Uterus (tissue), 4 donors: ENCODE measurements around the gene COL25A1. TPM values are rescaled to one million over a fixed set of nuclear protein-coding genes. Genes with fewer than 3 reads are reported as not detected.

ENCODE experiments used
- DNase-seq, 2 donors: peaks; one replicate each; pipeline ENCODE4 v3.0.0-alpha.2; 2019 to 2020
- H3K27ac ChIP-seq, 2 donors: fragments of 200-600 bp; sonication (generic); 1 replicate in 1 of 2; 2 replicates in 1 of 2; pipeline ENCODE4 v1.5.1; 2016 to 2018
- H3K27me3 ChIP-seq, 2 donors: fragments of 200-600 bp; sonication (generic); one replicate each; pipeline ENCODE4 v1.5.1; 2018 to 2019; ENCODE audit warnings: control low read depth in 1 of 2
- H3K36me3 ChIP-seq, 2 donors: fragments of 200-600 bp; sonication (generic); one replicate each; pipeline ENCODE4 v1.5.1; 2019; ENCODE audit warnings: control low read depth in 1 of 2
- H3K4me1 ChIP-seq, 2 donors: fragments of 200-600 bp; sonication (generic); one replicate each; pipeline ENCODE4 v1.5.1; 2018 to 2019; ENCODE audit warnings: control low read depth in 1 of 2
- H3K4me3 ChIP-seq, 2 donors: fragments of 200-600 bp; sonication (generic); 1 replicate in 1 of 2; 2 replicates in 1 of 2; pipeline ENCODE4 v1.5.1; 2018 to 2019; ENCODE audit warnings: mild to moderate bottlenecking in 1 of 2
- H3K9me3 ChIP-seq, 2 donors: fragments of 200-600 bp; sonication (generic); one replicate each; pipeline ENCODE4 v1.5.1; 2019; ENCODE audit warnings: control low read depth in 1 of 2
- POLR2A ChIP-seq, 2 donors: fragments of 450-650 bp; IDR thresholded peaks; one replicate each; pipeline ENCODE4 v1.6.1; 2016; ENCODE audit warnings: antibody characterized with exemption in 2 of 2, mild to moderate bottlenecking in 1 of 2, moderate library complexity in 1 of 2
- intact Hi-C: fragments of 100-400 bp; cut with DNase I; formaldehyde crosslinking; loops from one replicate; pipeline ENCODE4 v1.15.1; 2023; ENCODE audit warnings: low total_unique reads
- total RNA-seq, 4 donors: library from RNA; depleted of rRNA in 3 of 4; stranded (reverse); fragments of >200 nt in 3 of 4; gene quantifications; one replicate each; pipeline versions ENCODE4 v1.1.0 to v1.2.4, GENCODE V29; 2014 to 2023
- TF ChIP-seq, protein P1 (sequence below), 4 experiments: fragments of 200-600 bp in 2 of 4; fragments of 450-650 bp in 2 of 4; sonication (generic) in 2 of 4; IDR thresholded peaks; one replicate each; pipeline ENCODE4 v1.5.1; 2016 to 2019; ENCODE audit warnings: antibody characterized with exemption in 4 of 4, mild to moderate bottlenecking in 2 of 4, moderate library complexity in 1 of 4
- donor health status: DM: yes; HTN: yes; CAD: no.

The COL25A1 gene
- total RNA-seq, 4 donors from 2014 or later, result 0.26 to 41.1 (median 1.8) TPM; not detected in 1

DNA sequence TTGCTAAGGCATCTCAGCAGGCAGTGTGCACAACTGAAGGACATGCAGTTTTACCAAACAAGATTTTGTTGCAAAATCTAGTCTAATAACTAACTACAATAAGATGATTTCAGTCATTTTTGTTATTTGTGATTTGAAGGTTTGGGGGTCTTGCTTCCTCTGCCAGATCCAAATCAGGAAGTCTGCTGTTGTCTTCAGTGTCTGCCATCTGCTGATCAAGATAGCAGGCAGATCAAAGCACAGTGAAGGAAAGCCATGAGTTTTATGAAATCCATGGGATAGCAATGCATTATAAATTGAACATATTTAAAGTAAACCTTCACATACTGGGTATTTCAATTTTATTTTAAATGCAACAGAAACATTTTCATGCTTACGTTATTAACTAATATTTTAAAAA is 370.5 kb downstream of the COL25A1 start:
- intact Hi-C loops, result no loop called here

GRCh38 chr4:108930186-108930585 is 372.3 kb downstream of the COL25A1 start:
- no peak overlapping the region for H3K27ac ChIP-seq
- TF ChIP-seq, protein P1, sequence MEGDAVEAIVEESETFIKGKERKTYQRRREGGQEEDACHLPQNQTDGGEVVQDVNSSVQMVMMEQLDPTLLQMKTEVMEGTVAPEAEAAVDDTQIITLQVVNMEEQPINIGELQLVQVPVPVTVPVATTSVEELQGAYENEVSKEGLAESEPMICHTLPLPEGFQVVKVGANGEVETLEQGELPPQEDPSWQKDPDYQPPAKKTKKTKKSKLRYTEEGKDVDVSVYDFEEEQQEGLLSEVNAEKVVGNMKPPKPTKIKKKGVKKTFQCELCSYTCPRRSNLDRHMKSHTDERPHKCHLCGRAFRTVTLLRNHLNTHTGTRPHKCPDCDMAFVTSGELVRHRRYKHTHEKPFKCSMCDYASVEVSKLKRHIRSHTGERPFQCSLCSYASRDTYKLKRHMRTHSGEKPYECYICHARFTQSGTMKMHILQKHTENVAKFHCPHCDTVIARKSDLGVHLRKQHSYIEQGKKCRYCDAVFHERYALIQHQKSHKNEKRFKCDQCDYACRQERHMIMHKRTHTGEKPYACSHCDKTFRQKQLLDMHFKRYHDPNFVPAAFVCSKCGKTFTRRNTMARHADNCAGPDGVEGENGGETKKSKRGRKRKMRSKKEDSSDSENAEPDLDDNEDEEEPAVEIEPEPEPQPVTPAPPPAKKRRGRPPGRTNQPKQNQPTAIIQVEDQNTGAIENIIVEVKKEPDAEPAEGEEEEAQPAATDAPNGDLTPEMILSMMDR (IDR thresholded peaks at IDR 0.05), result no peak
- TF ChIP-seq POLR2A (IDR thresholded peaks at IDR 0.05), result no peak

More for the DNA sequence above, 370.5 kb downstream of the COL25A1 start:
- Histone ChIP-seq H3K4me1 (no peaks in the 10 kb centered on the region), H3K27me3 (no peaks in the 10 kb centered on the region), H3K27ac (no peak overlapping the region), H3K36me3 (no peaks in the 10 kb centered on the region), H3K4me3 (no peak overlapping the region), H3K9me3 (no peaks in the 10 kb centered on the region)
- DNase-seq, result no peak
- TF ChIP-seq, protein P1 (IDR thresholded peaks at IDR 0.05), result no peak
- no peak for TF ChIP-seq POLR2A (IDR thresholded peaks at IDR 0.05)

DNA sequence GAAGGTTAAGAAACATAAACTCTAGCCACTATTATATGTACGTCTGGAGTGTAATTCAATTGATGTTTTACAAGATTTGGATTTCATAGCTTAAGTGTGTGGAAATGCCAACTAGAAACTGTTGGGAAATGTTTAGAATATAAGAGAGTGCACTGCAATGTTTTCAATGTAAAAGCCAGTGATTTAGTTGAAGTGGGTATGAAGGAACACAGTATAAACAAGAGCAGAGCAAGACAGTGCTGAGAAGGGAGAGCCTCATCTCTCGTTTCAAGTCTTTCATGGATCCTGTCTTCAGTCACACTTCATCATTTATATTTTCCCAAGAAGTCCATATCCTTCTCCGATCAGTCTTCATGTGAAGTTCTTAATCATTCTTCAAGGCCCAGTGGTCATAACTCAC is 375.7 kb downstream of the COL25A1 start:
- H3K9me3 ChIP-seq, result no peaks in the 10 kb centered on the region
- no peak overlapping the region for H3K27ac ChIP-seq
- TF ChIP-seq, protein P1 (IDR thresholded peaks at IDR 0.05), result no peak
- no peak for TF ChIP-seq POLR2A (IDR thresholded peaks at IDR 0.05)
- H3K36me3 ChIP-seq, result no peaks in the 10 kb centered on the region
- no peak for DNase-seq
- H3K27me3 ChIP-seq, result no peaks in the 10 kb centered on the region
- no peak overlapping the region for H3K4me3 ChIP-seq
- H3K4me1 ChIP-seq, result no peaks in the 10 kb centered on the region
- intact Hi-C loops, result no loop called here

More at GRCh38 chr4:108930186-108930585, 372.3 kb downstream of the COL25A1 start:
- no peaks in the 10 kb centered on the region for H3K27me3 ChIP-seq
- H3K36me3 ChIP-seq, result no peaks in the 10 kb centered on the region
- no peaks in the 10 kb centered on the region for H3K9me3 ChIP-seq
- intact Hi-C loops, result no loop called here
- no peak for DNase-seq
- no peak overlapping the region for H3K4me3 ChIP-seq
- no peaks in the 10 kb centered on the region for H3K4me1 ChIP-seq

DNA sequence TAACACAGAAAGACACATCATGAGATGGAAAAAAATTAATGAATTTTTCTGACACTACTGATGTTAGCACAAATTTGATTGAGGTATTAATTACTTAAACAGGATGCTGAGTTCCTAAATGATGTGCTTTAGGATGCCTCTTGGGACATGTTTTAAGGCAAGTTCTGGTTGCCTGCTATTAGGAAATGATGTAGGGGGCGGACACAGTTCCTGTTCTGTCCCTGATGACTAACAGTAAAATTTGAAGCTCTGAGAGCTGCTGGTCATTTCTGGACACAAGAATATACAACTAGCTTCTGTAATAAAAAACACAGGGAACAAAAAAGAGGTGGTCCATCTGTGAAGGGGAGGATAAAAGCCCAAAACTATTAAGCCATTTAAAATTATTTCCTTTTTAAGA is 376.4 kb downstream of the COL25A1 start:
- DNase-seq, result no peak
- no peaks in the 10 kb centered on the region for H3K27me3 ChIP-seq
- TF ChIP-seq POLR2A (IDR thresholded peaks at IDR 0.05), result no peak
- no peaks in the 10 kb centered on the region for H3K36me3 ChIP-seq
- intact Hi-C loops, result no loop called here
- no peak overlapping the region for H3K27ac ChIP-seq
- H3K4me3 ChIP-seq, result no peak overlapping the region
- H3K9me3 ChIP-seq, result no peaks in the 10 kb centered on the region
- H3K4me1 ChIP-seq, result no peaks in the 10 kb centered on the region

- TF ChIP-seq, protein P1 (IDR thresholded peaks at IDR 0.05), result no peak
- no peak for TF ChIP-seq POLR2A (IDR thresholded peaks at IDR 0.05)
- intact Hi-C loops, result no loop called here
- no peaks in the 10 kb centered on the region for H3K9me3 ChIP-seq
- H3K27me3 ChIP-seq, result no peaks in the 10 kb centered on the region
- DNase-seq, result no peak
- H3K4me1 ChIP-seq, result no peaks in the 10 kb centered on the region
- no peak overlapping the region for H3K4me3 ChIP-seq
- no peaks in the 10 kb centered on the region for H3K36me3 ChIP-seq
- no peak overlapping the region for H3K27ac ChIP-seq
Observed at GRCh38 chr4:108922191-108922590, 380.3 kb downstream of the COL25A1 start.
